Measurements from ENCODE around the gene PDCL2. TPM values are rescaled to one million over a fixed set of nuclear protein-coding genes. Genes with fewer than 3 reads are reported as not detected.

PDCL2 gene
- total and polyA plus RNA-seq, 2 donors (not counting 1 experiment from before 2014, with no cell fraction given) = not detected

GRCh38 chr4:55615008-55615407 lies 23.0 kb upstream of the PDCL2 start:
- H3K27me3 Mint-ChIP-seq = peaks cover 6% of the 10 kb centered on the region
- H3K36me3 ChIP-seq (replicated peaks in 1 of 2; ENCODE audit: control extremely low read depth in 1 of 2, control insufficient read depth in 1 of 2, extremely low read depth in 1 of 2, insufficient read depth in 2 of 2, low read length in 1 of 2) = no peaks in the 10 kb centered on the region
- intact Hi-C loops (cut with micrococcal nuclease) = no loop called here
- H3K27me3 ChIP-seq (replicated peaks in 1 of 4; ENCODE audit: control extremely low read depth in 1 of 4, control insufficient read depth in 3 of 4, insufficient read depth in 4 of 4, low read length in 3 of 4) = peaks cover 0 to 6% (median 0%) of the 10 kb centered on the region in 4 experiments
- CTCF ChIA-PET = no interaction called here
- no peak overlapping the region for H3K4me3 ChIP-seq (ENCODE audit: control extremely low read depth in 1 of 5, extremely low read depth in 1 of 5, insufficient read depth in 1 of 5, low read depth in 2 of 5, low read length in 4 of 5)
- H3K27ac Mint-ChIP-seq = no peak overlapping the region
- H3K4me1 ChIP-seq (ENCODE audit: control insufficient read depth in 2 of 2, insufficient read depth in 2 of 2, low read length in 2 of 2) = no peaks in the 10 kb centered on the region
- H4K20me1 ChIP-seq (ENCODE audit: control insufficient read depth, insufficient read depth, low read length, poor library complexity, severe bottlenecking) = no peaks in the 10 kb centered on the region
- TF ChIP-seq EZH2 (IDR thresholded peaks at IDR 0.05; ENCODE audit: borderline replicate concordance, insufficient read depth, low read depth, low read length, poor library complexity, severe bottlenecking) (no peak), CTCF (IDR thresholded peaks at IDR 0.05) (no peak)
- H2AFZ ChIP-seq (ENCODE audit: insufficient read depth, low read depth, low read length, poor library complexity, severe bottlenecking) = no peak overlapping the region
- DNase-seq (no peak), ATAC-seq (ENCODE audit: low read depth) (no peak)
- H3K79me2 ChIP-seq (ENCODE audit: control insufficient read depth, insufficient read depth, low read length) = no peaks in the 10 kb centered on the region
- no peaks in the 10 kb centered on the region for H3K4me1 Mint-ChIP-seq
- no peaks in the 10 kb centered on the region for H3K9me3 Mint-ChIP-seq (ENCODE audit: insufficient read depth)
- no peak overlapping the region for H3K9ac ChIP-seq (ENCODE audit: low read length)
- H3K4me2 ChIP-seq (replicated peaks; ENCODE audit: low read depth, low read length, poor library complexity, severe bottlenecking) = no peak overlapping the region
- POLR2A ChIA-PET = no interaction called here
- H3K4me3 Mint-ChIP-seq = no peak overlapping the region
- no peaks in the 10 kb centered on the region for H3K9me3 ChIP-seq (ENCODE audit: control extremely low read depth in 1 of 3, control insufficient read depth in 2 of 3, insufficient read depth in 1 of 3, low read length in 2 of 3)
- 89% methylated on average over 3 of the region's 3 CpGs for WGBS (ENCODE audit: insufficient coverage)
- no peak overlapping the region for H3K27ac ChIP-seq (ENCODE audit: low read length in 2 of 2)

GRCh38 chr4:55613621-55614020 lies 21.6 kb upstream of the PDCL2 start:
- no peaks in the 10 kb centered on the region for H3K9me3 Mint-ChIP-seq (ENCODE audit: insufficient read depth)
- no peak overlapping the region for H3K4me2 ChIP-seq (replicated peaks; ENCODE audit: low read depth, low read length, poor library complexity, severe bottlenecking)
- no peak for DNase-seq
- ATAC-seq (ENCODE audit: low read depth) = no peak
- intact Hi-C loops (cut with micrococcal nuclease) = no loop called here
- POLR2A ChIA-PET = no interaction called here
- H3K27ac Mint-ChIP-seq = no peak overlapping the region
- no peaks in the 10 kb centered on the region for H3K4me1 Mint-ChIP-seq
- CTCF ChIA-PET = no interaction called here
- H3K9ac ChIP-seq (ENCODE audit: low read length) = no peak overlapping the region
- H3K27me3 ChIP-seq (replicated peaks in 1 of 4; ENCODE audit: control extremely low read depth in 1 of 4, control insufficient read depth in 3 of 4, insufficient read depth in 4 of 4, low read length in 3 of 4) = peaks cover 0 to 6% (median 0%) of the 10 kb centered on the region in 4 experiments
- no peaks in the 10 kb centered on the region for H3K36me3 ChIP-seq (replicated peaks in 1 of 2; ENCODE audit: control extremely low read depth in 1 of 2, control insufficient read depth in 1 of 2, extremely low read depth in 1 of 2, insufficient read depth in 2 of 2, low read length in 1 of 2)
- no peak overlapping the region for H2AFZ ChIP-seq (ENCODE audit: insufficient read depth, low read depth, low read length, poor library complexity, severe bottlenecking)
- no peak overlapping the region for H3K27ac ChIP-seq (ENCODE audit: low read length in 2 of 2)
- H3K27me3 Mint-ChIP-seq = peaks cover 5% of the 10 kb centered on the region
- no peak for TF ChIP-seq CTCF (IDR thresholded peaks at IDR 0.05)
- no peak for TF ChIP-seq EZH2 (IDR thresholded peaks at IDR 0.05; ENCODE audit: borderline replicate concordance, insufficient read depth, low read depth, low read length, poor library complexity, severe bottlenecking)
- no peaks in the 10 kb centered on the region for H3K79me2 ChIP-seq (ENCODE audit: control insufficient read depth, insufficient read depth, low read length)
- H4K20me1 ChIP-seq (ENCODE audit: control insufficient read depth, insufficient read depth, low read length, poor library complexity, severe bottlenecking) = no peaks in the 10 kb centered on the region
- H3K4me3 Mint-ChIP-seq = no peak overlapping the region
- no peak overlapping the region for H3K4me3 ChIP-seq (ENCODE audit: control extremely low read depth in 1 of 5, extremely low read depth in 1 of 5, insufficient read depth in 1 of 5, low read depth in 2 of 5, low read length in 4 of 5)
- no peaks in the 10 kb centered on the region for H3K4me1 ChIP-seq (ENCODE audit: control insufficient read depth in 2 of 2, insufficient read depth in 2 of 2, low read length in 2 of 2)
- WGBS (ENCODE audit: insufficient coverage) = 93% methylated on average over 3 of the region's 3 CpGs
- no peaks in the 10 kb centered on the region for H3K9me3 ChIP-seq (ENCODE audit: control extremely low read depth in 1 of 3, control insufficient read depth in 2 of 3, insufficient read depth in 1 of 3, low read length in 2 of 3)
